ENCODE measurements around the gene N4BP3.

DNA sequence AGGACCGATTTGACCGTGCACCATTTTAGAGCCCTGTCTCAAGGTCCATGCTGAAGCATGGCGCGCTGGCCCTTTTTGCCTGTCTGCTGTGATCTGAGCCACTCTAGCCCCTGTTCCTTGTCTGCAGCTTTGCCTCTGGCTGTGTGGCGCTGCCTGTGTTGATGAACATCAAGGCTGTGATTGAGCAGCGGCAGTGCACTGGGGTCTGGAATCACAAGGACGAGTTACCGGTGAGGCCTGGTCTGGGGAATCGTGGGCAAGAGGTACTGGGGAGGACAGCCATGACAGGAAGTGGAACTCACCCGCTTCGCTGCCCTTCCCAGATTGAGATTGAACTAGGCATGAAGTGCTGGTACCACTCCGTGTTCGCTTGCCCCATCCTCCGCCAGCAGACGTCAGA is 34.1 kb downstream of the N4BP3 start:
- TF ChIP-seq, protein P1, sequence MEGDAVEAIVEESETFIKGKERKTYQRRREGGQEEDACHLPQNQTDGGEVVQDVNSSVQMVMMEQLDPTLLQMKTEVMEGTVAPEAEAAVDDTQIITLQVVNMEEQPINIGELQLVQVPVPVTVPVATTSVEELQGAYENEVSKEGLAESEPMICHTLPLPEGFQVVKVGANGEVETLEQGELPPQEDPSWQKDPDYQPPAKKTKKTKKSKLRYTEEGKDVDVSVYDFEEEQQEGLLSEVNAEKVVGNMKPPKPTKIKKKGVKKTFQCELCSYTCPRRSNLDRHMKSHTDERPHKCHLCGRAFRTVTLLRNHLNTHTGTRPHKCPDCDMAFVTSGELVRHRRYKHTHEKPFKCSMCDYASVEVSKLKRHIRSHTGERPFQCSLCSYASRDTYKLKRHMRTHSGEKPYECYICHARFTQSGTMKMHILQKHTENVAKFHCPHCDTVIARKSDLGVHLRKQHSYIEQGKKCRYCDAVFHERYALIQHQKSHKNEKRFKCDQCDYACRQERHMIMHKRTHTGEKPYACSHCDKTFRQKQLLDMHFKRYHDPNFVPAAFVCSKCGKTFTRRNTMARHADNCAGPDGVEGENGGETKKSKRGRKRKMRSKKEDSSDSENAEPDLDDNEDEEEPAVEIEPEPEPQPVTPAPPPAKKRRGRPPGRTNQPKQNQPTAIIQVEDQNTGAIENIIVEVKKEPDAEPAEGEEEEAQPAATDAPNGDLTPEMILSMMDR (IDR thresholded peaks at IDR 0.05; ENCODE audit: low read depth, low read length) = no peak
- TF ChIP-seq, protein P2, sequence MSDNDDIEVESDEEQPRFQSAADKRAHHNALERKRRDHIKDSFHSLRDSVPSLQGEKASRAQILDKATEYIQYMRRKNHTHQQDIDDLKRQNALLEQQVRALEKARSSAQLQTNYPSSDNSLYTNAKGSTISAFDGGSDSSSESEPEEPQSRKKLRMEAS (IDR thresholded peaks at IDR 0.05; ENCODE audit: low read depth, low read length) = no peak
- TF ChIP-seq POLR2A (IDR thresholded peaks at IDR 0.05; ENCODE audit: extremely low read depth, insufficient read length) (no peak), MYC (IDR thresholded peaks at IDR 0.05; ENCODE audit: low read depth, low read length) (no peak)

Data from NB4 (cell line).